Stimulated activated CD8-positive, alpha-beta memory T cell treated with anti-CD3 and anti-CD28 coated beads, Interleukin-7, amount 100 ng/mL, for 48 hours (primary cell): ENCODE data around the gene SLC27A4.

Source experiments
- DNase-seq, 2 donors: peaks; one replicate each; pipeline ENCODE4 v3.0.0-alpha.2; 2020; ENCODE audit warnings: low read depth in 1 of 2; ENCODE audit errors: extremely low read depth in 1 of 2

Gene SLC27A4

GRCh38 chr9:128339761-128340690 is at the start of gene SLC27A4:
Gene SLC27A4 (plus strand): TSS chr9:128340527. CDS start chr9:128343133, 2,606 bp downstream.
- peak; percentile 52 to 69 for DNase-seq

- DNase-seq = no peak
Observed at GRCh38 chr9:128292009-128292408, 48.3 kb upstream of the SLC27A4 start.

- DNase-seq = no peak
Observed at GRCh38 chr9:128293091-128293490, 47.2 kb upstream of the SLC27A4 start.

GRCh38 chr9:128294142-128294541 is 46.2 kb upstream of the SLC27A4 start:
- DNase-seq = no peak

- DNase-seq = no peak
Observed at GRCh38 chr9:128296340-128297220, 43.7 kb upstream of the SLC27A4 start.

- no peak for DNase-seq
Observed at GRCh38 chr9:128297221-128297773, 43.0 kb upstream of the SLC27A4 start.

GRCh38 chr9:128298535-128299482 is 41.5 kb upstream of the SLC27A4 start:
- DNase-seq = no peak

GRCh38 chr9:128304136-128304970 is 36.0 kb upstream of the SLC27A4 start:
- DNase-seq = no peak

GRCh38 chr9:128304971-128305288 is 35.4 kb upstream of the SLC27A4 start:
- DNase-seq = no peak

- no peak for DNase-seq
Observed at GRCh38 chr9:128309551-128309950, 30.8 kb upstream of the SLC27A4 start.

GRCh38 chr9:128310461-128310860 is 29.9 kb upstream of the SLC27A4 start:
- DNase-seq = no peak

- DNase-seq = no peak
Observed at GRCh38 chr9:128314697-128315096, 25.6 kb upstream of the SLC27A4 start.

- DNase-seq = no peak
Observed at GRCh38 chr9:128316421-128316820, 23.9 kb upstream of the SLC27A4 start.

- no peak for DNase-seq
Observed at GRCh38 chr9:128317629-128318028, 22.7 kb upstream of the SLC27A4 start.

GRCh38 chr9:128321343-128321742 is 19.0 kb upstream of the SLC27A4 start:
- no peak for DNase-seq

- DNase-seq = no peak
Observed at GRCh38 chr9:128321879-128322403, 18.4 kb upstream of the SLC27A4 start.

- peak; percentile 86 for DNase-seq
Observed at GRCh38 chr9:128322404-128323211, 17.7 kb upstream of the SLC27A4 start, which contains the start of the genes COQ4 and TRUB2. Gene COQ4 (plus strand): TSS chr9:128322839. CDS start chr9:128322859, 20 bp downstream. Gene TRUB2 (minus strand): TSS chr9:128322447. CDS start chr9:128322408, 39 bp downstream.

GRCh38 chr9:128323212-128323730 is 17.1 kb upstream of the SLC27A4 start:
- no peak for DNase-seq
